Measurements from ENCODE around the gene SORCS1.

Gene SORCS1

DNA sequence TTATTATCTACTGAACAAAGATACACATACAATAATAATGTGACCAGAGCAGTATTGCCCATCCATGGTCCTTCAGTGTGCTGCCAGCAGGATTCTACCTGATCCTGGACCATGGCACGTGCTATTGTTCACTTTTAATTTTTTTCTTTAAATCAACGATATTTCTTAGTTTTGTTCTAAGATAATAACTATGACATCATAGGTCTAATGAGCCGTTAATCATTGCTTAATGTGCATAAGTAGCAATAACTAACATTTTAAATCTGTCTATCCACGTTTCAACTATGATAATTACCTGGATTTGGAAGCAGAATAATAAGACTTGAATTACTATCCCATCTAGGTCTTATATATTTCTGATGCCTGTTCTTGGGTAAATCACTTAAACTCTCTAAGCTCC is 253.8 kb downstream of the SORCS1 start:
- H3K4me3 ChIP-seq (ENCODE audit: low read depth, low read length), result no peak overlapping the region
- no peak for DNase-seq (ENCODE audit: low read depth)
- TF ChIP-seq, protein P1, sequence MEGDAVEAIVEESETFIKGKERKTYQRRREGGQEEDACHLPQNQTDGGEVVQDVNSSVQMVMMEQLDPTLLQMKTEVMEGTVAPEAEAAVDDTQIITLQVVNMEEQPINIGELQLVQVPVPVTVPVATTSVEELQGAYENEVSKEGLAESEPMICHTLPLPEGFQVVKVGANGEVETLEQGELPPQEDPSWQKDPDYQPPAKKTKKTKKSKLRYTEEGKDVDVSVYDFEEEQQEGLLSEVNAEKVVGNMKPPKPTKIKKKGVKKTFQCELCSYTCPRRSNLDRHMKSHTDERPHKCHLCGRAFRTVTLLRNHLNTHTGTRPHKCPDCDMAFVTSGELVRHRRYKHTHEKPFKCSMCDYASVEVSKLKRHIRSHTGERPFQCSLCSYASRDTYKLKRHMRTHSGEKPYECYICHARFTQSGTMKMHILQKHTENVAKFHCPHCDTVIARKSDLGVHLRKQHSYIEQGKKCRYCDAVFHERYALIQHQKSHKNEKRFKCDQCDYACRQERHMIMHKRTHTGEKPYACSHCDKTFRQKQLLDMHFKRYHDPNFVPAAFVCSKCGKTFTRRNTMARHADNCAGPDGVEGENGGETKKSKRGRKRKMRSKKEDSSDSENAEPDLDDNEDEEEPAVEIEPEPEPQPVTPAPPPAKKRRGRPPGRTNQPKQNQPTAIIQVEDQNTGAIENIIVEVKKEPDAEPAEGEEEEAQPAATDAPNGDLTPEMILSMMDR (IDR thresholded peaks at IDR 0.05; ENCODE audit: low read depth, low read length), result no peak
- TF ChIP-seq POLR2A (IDR thresholded peaks at IDR 0.05; ENCODE audit: extremely low read depth, insufficient read length) (no peak), MYC (IDR thresholded peaks at IDR 0.05; ENCODE audit: low read depth, low read length) (no peak)
- TF ChIP-seq, protein P2, sequence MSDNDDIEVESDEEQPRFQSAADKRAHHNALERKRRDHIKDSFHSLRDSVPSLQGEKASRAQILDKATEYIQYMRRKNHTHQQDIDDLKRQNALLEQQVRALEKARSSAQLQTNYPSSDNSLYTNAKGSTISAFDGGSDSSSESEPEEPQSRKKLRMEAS (IDR thresholded peaks at IDR 0.05; ENCODE audit: low read depth, low read length), result no peak

DNA sequence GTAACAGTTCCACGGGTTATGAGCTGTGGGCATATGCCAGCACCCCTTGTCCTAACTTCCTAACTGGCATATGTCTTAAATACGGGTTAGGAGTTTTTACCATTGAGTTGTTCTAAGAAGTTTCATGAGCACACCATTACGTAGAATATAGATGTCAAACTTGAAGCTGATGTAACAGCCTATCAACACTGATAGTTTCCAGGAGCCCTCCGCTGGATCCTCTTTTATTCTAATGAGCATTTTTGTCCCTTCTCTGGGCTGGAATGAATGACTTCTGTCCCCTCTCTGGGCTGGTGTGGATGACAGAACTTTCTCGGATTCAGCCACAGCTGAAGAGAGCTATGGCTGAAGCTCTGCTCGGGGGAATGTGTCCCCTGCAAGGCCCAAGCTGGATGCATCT is 256.3 kb downstream of the SORCS1 start:
- no peak for DNase-seq (ENCODE audit: low read depth)
- no peak for TF ChIP-seq POLR2A (IDR thresholded peaks at IDR 0.05; ENCODE audit: extremely low read depth, insufficient read length)
- no peak for TF ChIP-seq MYC (IDR thresholded peaks at IDR 0.05; ENCODE audit: low read depth, low read length)
- TF ChIP-seq, protein P1 (IDR thresholded peaks at IDR 0.05; ENCODE audit: low read depth, low read length), result no peak
- TF ChIP-seq, protein P2 (IDR thresholded peaks at IDR 0.05; ENCODE audit: low read depth, low read length), result no peak
- H3K4me3 ChIP-seq (ENCODE audit: low read depth, low read length), result no peak overlapping the region

DNA sequence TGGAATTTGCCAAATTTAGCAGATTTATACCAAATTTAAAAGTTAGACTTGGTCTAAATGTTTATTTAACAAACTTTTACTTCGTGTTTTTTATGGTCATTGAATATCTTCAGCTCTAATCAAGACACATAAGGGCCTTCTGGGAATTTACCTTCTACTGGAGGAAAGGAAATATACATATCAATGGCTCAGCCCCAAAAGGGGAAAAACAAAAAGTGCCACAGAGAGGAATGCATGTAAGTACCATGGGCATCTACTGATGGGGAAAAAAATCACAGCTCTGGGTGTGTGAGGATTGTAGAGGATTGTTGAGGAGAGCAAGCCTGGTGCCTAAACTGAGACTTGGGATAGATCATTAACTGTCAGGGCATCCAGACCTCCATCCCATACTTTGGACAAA is 260.3 kb downstream of the SORCS1 start:
- no peak overlapping the region for H3K4me3 ChIP-seq (ENCODE audit: low read depth, low read length)
- no peak for DNase-seq (ENCODE audit: low read depth)
- TF ChIP-seq, protein P2 (IDR thresholded peaks at IDR 0.05; ENCODE audit: low read depth, low read length), result no peak
- TF ChIP-seq MYC (IDR thresholded peaks at IDR 0.05; ENCODE audit: low read depth, low read length) (no peak), POLR2A (IDR thresholded peaks at IDR 0.05; ENCODE audit: extremely low read depth, insufficient read length) (no peak)
- TF ChIP-seq, protein P1 (IDR thresholded peaks at IDR 0.05; ENCODE audit: low read depth, low read length), result no peak

DNA sequence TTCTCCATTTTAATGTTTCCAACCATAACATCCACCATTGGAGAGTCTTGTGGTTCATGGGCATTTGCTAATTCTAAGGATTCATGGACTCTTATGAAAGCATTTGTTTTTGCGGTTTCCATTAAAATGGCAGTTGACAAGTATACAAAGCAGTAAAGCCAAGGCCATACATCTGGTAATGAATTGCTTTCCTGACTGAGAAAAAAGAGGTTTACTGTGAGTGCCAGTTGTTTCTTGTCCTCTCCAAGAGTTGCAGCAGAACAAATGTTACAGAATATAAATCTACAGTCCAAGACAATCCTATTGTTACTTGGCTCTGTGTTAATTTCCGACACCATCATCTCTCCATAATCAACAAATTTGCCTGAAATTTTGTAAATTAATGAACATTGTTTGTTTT is 261.3 kb downstream of the SORCS1 start:
- DNase-seq (ENCODE audit: low read depth), result no peak
- no peak overlapping the region for H3K4me3 ChIP-seq (ENCODE audit: low read depth, low read length)
- TF ChIP-seq, protein P1 (IDR thresholded peaks at IDR 0.05; ENCODE audit: low read depth, low read length), result no peak
- no peak for TF ChIP-seq POLR2A (IDR thresholded peaks at IDR 0.05; ENCODE audit: extremely low read depth, insufficient read length)
- TF ChIP-seq MYC (IDR thresholded peaks at IDR 0.05; ENCODE audit: low read depth, low read length), result no peak

DNA sequence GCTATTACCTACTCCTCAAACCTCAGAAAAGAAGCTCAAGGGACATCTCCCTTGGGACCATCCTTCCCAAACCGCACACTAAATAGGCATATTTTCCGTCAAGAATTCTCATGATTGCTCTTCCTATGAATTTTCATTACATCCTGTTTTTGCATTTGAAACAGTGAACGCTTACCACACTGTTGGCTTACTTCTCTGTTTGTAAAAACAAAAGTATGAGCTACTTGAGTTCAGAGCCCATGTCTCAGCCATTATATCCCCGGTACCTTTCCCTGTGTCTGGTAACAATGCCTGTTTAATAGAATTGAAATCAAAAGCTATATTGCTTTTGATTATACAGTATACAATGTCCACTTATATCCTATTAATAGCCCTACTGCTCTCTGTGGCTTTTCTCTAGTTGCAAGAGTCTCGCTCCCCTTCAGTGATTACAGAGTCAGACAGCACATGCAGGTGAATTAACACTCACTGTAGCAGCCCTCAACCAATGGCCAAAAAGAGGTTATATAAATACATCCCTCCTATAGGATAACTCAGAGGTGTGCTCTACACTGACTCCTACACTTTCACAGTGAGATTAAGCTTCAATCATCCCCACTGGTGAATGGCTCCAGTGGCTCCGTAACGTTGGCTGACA is 264.4 kb downstream of the SORCS1 start:
- DNase-seq (ENCODE audit: low read depth), result no peak
- TF ChIP-seq, protein P2 (IDR thresholded peaks at IDR 0.05; ENCODE audit: low read depth, low read length), result no peak
- TF ChIP-seq MYC (IDR thresholded peaks at IDR 0.05; ENCODE audit: low read depth, low read length), result no peak
- TF ChIP-seq, protein P1 (IDR thresholded peaks at IDR 0.05; ENCODE audit: low read depth, low read length), result no peak
- TF ChIP-seq POLR2A (IDR thresholded peaks at IDR 0.05; ENCODE audit: extremely low read depth, insufficient read length), result no peak
- H3K4me3 ChIP-seq (ENCODE audit: low read depth, low read length), result no peak overlapping the region

DNA sequence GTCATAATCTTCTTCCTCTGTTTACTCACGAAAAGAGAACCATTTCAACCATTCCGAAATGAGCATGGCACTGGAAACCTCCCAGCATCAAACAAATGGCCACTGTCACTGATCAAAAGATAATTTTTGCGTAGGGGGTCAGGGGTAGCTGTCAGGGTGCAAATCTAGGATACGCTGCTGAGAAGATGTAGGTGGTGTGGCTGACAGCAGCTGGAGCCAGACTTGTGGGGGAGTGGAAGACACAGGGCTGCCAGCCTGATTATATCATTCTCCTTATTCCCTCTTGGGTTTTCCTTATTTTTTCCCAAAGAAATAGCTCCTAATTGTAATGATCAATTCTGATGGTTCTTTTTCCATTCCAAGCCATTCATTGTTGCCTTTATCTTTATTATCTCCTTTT is 266.1 kb downstream of the SORCS1 start:
- no peak for DNase-seq (ENCODE audit: low read depth)
- TF ChIP-seq, protein P2 (IDR thresholded peaks at IDR 0.05; ENCODE audit: low read depth, low read length), result no peak
- TF ChIP-seq, protein P1 (IDR thresholded peaks at IDR 0.05; ENCODE audit: low read depth, low read length), result no peak
- TF ChIP-seq POLR2A (IDR thresholded peaks at IDR 0.05; ENCODE audit: extremely low read depth, insufficient read length) (no peak), MYC (IDR thresholded peaks at IDR 0.05; ENCODE audit: low read depth, low read length) (no peak)
- H3K4me3 ChIP-seq (ENCODE audit: low read depth, low read length), result no peak overlapping the region

Measured in NB4 (cell line).